ENCODE data around the gene LAMC3.
"Not testable (repeated sequence)": the region's sequence is repeated elsewhere in the genome, so short reads cannot be mapped to it uniquely, and the experiment has no call there.

The LAMC3 gene

GRCh38 chr9:131028931-131029573 lies 20.1 kb downstream of the LAMC3 start:
- DNase-seq (ENCODE audit: low read depth): no peak

- DNase-seq (ENCODE audit: low read depth): no peak
Observed at GRCh38 chr9:131029574-131029952, 20.6 kb downstream of the LAMC3 start.

- no peak for DNase-seq (ENCODE audit: low read depth)
Observed at GRCh38 chr9:131030239-131031004, 21.4 kb downstream of the LAMC3 start.

- no peak for DNase-seq (ENCODE audit: low read depth)
Observed at GRCh38 chr9:131031005-131031641, 22.1 kb downstream of the LAMC3 start.

- no peak for DNase-seq (ENCODE audit: low read depth)
Observed at GRCh38 chr9:131031642-131032005, 22.6 kb downstream of the LAMC3 start.

- no peak for DNase-seq (ENCODE audit: low read depth)
Observed at GRCh38 chr9:131032384-131032783, 23.4 kb downstream of the LAMC3 start.

GRCh38 chr9:131033269-131034224 lies 24.6 kb downstream of the LAMC3 start:
- no peak for DNase-seq (ENCODE audit: low read depth)

GRCh38 chr9:131034268-131034667 lies 25.3 kb downstream of the LAMC3 start:
- no peak for DNase-seq (ENCODE audit: low read depth)

GRCh38 chr9:131034749-131035148 lies 25.8 kb downstream of the LAMC3 start:
- DNase-seq (ENCODE audit: low read depth): not testable (repeated sequence)

- no peak for DNase-seq (ENCODE audit: low read depth)
Observed at GRCh38 chr9:131035548-131035947, 26.6 kb downstream of the LAMC3 start.

- DNase-seq (ENCODE audit: low read depth): no peak
Observed at GRCh38 chr9:131036071-131036470, 27.1 kb downstream of the LAMC3 start.

GRCh38 chr9:131036529-131037334 lies 27.8 kb downstream of the LAMC3 start:
- no peak for DNase-seq (ENCODE audit: low read depth)

GRCh38 chr9:131037335-131038255 lies 28.6 kb downstream of the LAMC3 start:
- DNase-seq (ENCODE audit: low read depth): no peak

- no peak for DNase-seq (ENCODE audit: low read depth)
Observed at GRCh38 chr9:131038256-131039128, 29.5 kb downstream of the LAMC3 start.

- DNase-seq (ENCODE audit: low read depth): no peak
Observed at GRCh38 chr9:131039129-131039954, 30.4 kb downstream of the LAMC3 start.

- no peak for DNase-seq (ENCODE audit: low read depth)
Observed at GRCh38 chr9:131042666-131043065, 33.7 kb downstream of the LAMC3 start.

GRCh38 chr9:131043087-131043486 lies 34.1 kb downstream of the LAMC3 start:
- no peak for DNase-seq (ENCODE audit: low read depth)

- DNase-seq (ENCODE audit: low read depth): no peak
Observed at GRCh38 chr9:131043646-131044045, 34.7 kb downstream of the LAMC3 start.

All from stimulated activated CD8-positive, alpha-beta memory T cell treated with anti-CD3 and anti-CD28 coated beads, Interleukin-15, amount 100 ng/mL, for 24 hours (primary cell).